Measurements from ENCODE around the gene RASA3. TPM values are rescaled to one million over a fixed set of nuclear protein-coding genes. Genes with fewer than 3 reads are reported as not detected.

Gene RASA3
- total RNA-seq, 1 experiment from 2014 or later, result 22.3 TPM

GRCh38 chr13:113968463-113969310 is 163.7 kb downstream of the RASA3 start:
- H3K4me1 Mint-ChIP-seq, result no peaks in the 10 kb centered on the region
- CTCF ChIA-PET, result interaction anchor here (0.6 to 1.0 kb wide), 3 partner anchors 21 to 85 kb away, joined by 3 read pairs; no protein-coding TSS in a partner anchor
- H3K36me3 Mint-ChIP-seq, result no peaks in the 10 kb centered on the region
- H3K27me3 Mint-ChIP-seq (ENCODE audit: low read depth), result no peaks in the 10 kb centered on the region; the same call in 1 of the 2 replicates
- H3K27ac Mint-ChIP-seq, result no peak overlapping the region
- no peak for ATAC-seq
- DNase-seq (ENCODE audit: low spot score), result no peak
- POLR2A ChIA-PET, result no interaction called here
- no peaks in the 10 kb centered on the region for H3K9me3 Mint-ChIP-seq
- no peak overlapping the region for H3K4me3 Mint-ChIP-seq
- TF ChIP-seq CREB1 (CRISPR knock-in tag; IDR thresholded peaks at IDR 0.05) (no peak), CREM (CRISPR knock-in tag; IDR thresholded peaks at IDR 0.05) (no peak), MAX (CRISPR knock-in tag; IDR thresholded peaks at IDR 0.05) (no peak), NFYB (CRISPR knock-in tag; conservative IDR thresholded peaks at IDR 0.05; ENCODE audit: low read depth) (no peak), ATF2 (CRISPR knock-in tag; IDR thresholded peaks at IDR 0.05; ENCODE audit: borderline replicate concordance, low read depth) (no peak), NFATC4 (CRISPR knock-in tag; IDR thresholded peaks at IDR 0.05) (no peak), MXD4 (CRISPR knock-in tag; IDR thresholded peaks at IDR 0.05; ENCODE audit: borderline replicate concordance) (no peak), ZNF416 (CRISPR knock-in tag; IDR thresholded peaks at IDR 0.05) (no peak), ZNF138 (CRISPR knock-in tag; conservative IDR thresholded peaks at IDR 0.05) (no peak), ATF1 (CRISPR knock-in tag; IDR thresholded peaks at IDR 0.05) (no peak)
- TF ChIP-seq, protein P1, sequence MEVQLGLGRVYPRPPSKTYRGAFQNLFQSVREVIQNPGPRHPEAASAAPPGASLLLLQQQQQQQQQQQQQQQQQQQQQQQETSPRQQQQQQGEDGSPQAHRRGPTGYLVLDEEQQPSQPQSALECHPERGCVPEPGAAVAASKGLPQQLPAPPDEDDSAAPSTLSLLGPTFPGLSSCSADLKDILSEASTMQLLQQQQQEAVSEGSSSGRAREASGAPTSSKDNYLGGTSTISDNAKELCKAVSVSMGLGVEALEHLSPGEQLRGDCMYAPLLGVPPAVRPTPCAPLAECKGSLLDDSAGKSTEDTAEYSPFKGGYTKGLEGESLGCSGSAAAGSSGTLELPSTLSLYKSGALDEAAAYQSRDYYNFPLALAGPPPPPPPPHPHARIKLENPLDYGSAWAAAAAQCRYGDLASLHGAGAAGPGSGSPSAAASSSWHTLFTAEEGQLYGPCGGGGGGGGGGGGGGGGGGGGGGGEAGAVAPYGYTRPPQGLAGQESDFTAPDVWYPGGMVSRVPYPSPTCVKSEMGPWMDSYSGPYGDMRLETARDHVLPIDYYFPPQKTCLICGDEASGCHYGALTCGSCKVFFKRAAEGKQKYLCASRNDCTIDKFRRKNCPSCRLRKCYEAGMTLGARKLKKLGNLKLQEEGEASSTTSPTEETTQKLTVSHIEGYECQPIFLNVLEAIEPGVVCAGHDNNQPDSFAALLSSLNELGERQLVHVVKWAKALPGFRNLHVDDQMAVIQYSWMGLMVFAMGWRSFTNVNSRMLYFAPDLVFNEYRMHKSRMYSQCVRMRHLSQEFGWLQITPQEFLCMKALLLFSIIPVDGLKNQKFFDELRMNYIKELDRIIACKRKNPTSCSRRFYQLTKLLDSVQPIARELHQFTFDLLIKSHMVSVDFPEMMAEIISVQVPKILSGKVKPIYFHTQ (CRISPR knock-in tag; IDR thresholded peaks at IDR 0.05), result no peak
- TF ChIP-seq, protein P2, sequence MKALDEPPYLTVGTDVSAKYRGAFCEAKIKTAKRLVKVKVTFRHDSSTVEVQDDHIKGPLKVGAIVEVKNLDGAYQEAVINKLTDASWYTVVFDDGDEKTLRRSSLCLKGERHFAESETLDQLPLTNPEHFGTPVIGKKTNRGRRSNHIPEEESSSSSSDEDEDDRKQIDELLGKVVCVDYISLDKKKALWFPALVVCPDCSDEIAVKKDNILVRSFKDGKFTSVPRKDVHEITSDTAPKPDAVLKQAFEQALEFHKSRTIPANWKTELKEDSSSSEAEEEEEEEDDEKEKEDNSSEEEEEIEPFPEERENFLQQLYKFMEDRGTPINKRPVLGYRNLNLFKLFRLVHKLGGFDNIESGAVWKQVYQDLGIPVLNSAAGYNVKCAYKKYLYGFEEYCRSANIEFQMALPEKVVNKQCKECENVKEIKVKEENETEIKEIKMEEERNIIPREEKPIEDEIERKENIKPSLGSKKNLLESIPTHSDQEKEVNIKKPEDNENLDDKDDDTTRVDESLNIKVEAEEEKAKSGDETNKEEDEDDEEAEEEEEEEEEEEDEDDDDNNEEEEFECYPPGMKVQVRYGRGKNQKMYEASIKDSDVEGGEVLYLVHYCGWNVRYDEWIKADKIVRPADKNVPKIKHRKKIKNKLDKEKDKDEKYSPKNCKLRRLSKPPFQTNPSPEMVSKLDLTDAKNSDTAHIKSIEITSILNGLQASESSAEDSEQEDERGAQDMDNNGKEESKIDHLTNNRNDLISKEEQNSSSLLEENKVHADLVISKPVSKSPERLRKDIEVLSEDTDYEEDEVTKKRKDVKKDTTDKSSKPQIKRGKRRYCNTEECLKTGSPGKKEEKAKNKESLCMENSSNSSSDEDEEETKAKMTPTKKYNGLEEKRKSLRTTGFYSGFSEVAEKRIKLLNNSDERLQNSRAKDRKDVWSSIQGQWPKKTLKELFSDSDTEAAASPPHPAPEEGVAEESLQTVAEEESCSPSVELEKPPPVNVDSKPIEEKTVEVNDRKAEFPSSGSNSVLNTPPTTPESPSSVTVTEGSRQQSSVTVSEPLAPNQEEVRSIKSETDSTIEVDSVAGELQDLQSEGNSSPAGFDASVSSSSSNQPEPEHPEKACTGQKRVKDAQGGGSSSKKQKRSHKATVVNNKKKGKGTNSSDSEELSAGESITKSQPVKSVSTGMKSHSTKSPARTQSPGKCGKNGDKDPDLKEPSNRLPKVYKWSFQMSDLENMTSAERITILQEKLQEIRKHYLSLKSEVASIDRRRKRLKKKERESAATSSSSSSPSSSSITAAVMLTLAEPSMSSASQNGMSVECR (CRISPR knock-in tag; IDR thresholded peaks at IDR 0.05; ENCODE audit: borderline replicate concordance), result no peak
- TF ChIP-seq, protein P3, sequence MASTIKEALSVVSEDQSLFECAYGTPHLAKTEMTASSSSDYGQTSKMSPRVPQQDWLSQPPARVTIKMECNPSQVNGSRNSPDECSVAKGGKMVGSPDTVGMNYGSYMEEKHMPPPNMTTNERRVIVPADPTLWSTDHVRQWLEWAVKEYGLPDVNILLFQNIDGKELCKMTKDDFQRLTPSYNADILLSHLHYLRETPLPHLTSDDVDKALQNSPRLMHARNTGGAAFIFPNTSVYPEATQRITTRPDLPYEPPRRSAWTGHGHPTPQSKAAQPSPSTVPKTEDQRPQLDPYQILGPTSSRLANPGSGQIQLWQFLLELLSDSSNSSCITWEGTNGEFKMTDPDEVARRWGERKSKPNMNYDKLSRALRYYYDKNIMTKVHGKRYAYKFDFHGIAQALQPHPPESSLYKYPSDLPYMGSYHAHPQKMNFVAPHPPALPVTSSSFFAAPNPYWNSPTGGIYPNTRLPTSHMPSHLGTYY (CRISPR knock-in tag; IDR thresholded peaks at IDR 0.05), result no peak
